Measurements from ENCODE around the gene ING5.

- TF ChIP-seq CTCF (IDR thresholded peaks at IDR 0.05; ENCODE audit: insufficient read depth, low read length, poor library complexity, severe bottlenecking) (no peak), EZH2phosphoT487 (conservative IDR thresholded peaks at IDR 0.05; ENCODE audit: low read length) (no peak)
Measured at GRCh38 chr2:241775223-241776177, 73.7 kb downstream of the ING5 start.
